VCaP (cell line): Measurements from ENCODE around the gene NALF2.

Experiments used
- H3K27ac ChIP-seq: fragments of 450-650 bp; 2 replicates; pipeline ENCODE4 v1.5.1; 2017
- CTCF ChIP-seq: fragments of 450-650 bp; conservative IDR thresholded peaks from 2 replicates; pipeline ENCODE4 v1.5.1; 2017; ENCODE audit warnings: mild to moderate bottlenecking, moderate library complexity

Gene NALF2

DNA sequence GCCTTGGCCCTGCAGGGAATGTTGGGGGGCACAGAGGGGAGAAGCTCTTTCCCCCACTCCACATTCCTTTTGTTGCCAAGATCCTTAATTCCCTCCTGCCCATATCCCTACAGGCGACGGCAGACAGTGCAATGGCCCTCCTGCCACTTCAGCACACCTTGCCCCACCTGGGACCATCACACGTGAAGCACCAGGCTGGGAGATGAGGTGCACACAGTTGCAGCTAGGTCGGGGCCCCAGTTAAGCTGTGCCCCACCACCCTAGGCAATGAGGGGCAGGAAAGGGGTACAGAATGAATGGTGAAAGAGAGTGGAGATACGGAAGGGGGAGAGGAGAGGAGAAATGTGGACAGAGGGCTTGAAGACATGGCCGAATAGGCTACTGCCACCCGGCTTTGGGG lies 26.2 kb downstream of the NALF2 start:
- TF ChIP-seq CTCF: no peak
- no peak overlapping the region for H3K27ac ChIP-seq

DNA sequence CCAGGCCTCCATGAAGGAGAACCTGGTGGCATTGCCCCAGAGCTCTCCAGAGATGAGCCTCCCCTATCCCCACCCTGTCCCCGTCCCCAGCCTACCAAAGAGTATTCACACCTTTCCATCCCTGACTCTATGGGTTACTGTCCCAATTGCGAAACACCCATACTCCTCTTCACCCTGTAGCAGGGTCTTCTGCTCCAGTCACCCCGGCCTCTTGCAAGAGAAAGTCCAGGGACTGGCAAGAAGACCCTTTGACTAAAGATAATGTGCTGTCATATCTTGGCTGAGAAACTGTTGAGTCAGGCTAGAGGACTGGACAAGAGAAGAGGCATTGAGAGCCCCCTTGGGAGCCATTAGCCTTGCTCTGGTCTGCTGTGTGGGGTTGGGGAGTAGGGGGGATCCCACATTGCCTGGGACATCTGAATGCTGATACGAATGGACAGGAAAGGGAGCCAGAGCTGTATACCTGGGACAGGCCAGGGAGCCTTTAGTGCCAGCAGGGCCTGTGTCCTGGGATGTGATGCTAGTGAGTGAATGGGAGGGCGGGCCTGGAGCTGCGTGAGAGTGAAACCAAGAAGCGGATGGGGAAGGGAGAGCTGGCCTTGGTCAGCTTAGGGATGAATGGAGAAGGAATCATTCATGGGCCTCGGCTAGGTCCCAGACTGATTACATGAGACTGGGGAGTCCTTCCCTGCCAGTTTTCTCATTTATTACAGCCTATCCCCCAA lies 27.1 kb downstream of the NALF2 start:
- no peak for TF ChIP-seq CTCF

GRCh38 chrX:69535661-69536060 lies 31.5 kb downstream of the NALF2 start:
- TF ChIP-seq CTCF: no peak
- H3K27ac ChIP-seq: no peak overlapping the region

More for the DNA sequence above, 27.1 kb downstream of the NALF2 start:
- H3K27ac ChIP-seq: no peak overlapping the region

DNA sequence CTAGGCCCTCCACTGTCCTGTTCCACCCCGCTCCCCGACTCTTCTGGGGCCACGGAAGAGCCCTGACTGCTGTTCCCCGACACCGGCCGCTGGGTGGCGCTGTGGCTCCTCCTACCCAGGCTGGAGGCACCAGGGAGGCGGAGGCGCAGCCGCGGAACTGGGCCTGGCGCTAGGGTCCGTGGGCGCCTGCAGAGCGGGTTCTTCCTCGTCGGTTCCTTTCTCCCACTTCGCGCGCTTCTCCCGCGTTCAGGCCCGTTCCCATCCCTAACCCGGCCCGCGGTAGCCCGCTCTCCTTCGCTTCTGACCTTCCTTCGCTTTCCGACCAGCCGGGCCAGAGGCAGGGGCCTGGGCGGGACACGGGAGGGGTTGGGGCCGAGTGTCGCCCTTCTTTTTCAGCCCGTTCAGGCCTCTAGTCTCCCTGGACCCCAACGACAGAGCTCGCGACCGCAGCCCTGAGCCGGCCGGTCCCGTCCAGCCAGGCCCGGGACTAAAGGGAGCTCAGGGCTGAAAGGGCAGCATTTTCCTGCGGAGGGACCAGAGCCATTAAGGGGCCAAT lies 34.3 kb downstream of the NALF2 start:
- H3K27ac ChIP-seq: peak overlapping the region; percentile 56; the same call in 1 of the 2 replicates
- TF ChIP-seq CTCF: peak; percentile 84

DNA sequence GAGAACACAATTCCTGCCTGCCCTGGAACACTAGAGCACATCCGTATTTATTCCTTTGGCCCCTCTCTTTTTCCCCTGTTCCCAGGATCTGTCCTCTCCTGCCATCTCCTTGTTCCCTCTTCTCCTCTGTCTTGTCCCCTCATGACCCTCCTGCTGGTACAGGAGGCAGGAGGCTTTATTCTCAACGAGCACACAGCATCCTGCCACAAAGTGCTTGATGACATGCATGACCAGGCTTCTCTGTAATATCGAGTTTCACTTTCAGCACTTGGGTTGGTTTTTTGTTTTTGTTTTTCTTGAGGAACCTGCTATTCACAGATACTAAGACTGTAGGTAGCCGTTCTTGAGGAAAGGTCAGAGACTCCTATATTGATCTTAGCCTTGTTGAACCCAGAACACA lies 35.3 kb downstream of the NALF2 start:
- TF ChIP-seq CTCF: no peak
- H3K27ac ChIP-seq: no peak overlapping the region

DNA sequence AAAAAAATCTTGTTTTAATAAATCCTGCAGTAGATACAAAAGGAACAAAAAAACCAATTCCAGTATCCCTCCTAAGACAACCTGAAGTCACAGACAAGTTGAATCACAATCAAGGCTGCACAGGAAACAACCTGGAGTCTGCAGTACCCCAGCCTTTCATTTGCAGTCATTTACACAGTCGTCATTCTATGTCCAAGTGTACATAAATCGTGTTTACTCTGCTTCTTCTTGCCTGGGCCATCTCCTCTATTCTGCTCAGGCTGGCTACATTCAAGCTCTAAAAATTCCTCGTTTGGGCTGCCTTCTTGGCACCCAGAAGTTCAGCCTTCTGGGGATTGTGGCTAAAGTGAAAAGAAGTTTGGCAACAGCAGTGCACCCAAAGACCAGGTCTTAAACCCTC lies 37.8 kb downstream of the NALF2 start:
- TF ChIP-seq CTCF: no peak
- no peak overlapping the region for H3K27ac ChIP-seq

- no peak for TF ChIP-seq CTCF
Measured at GRCh38 chrX:69543572-69543971, 39.4 kb downstream of the NALF2 start.

More at GRCh38 chrX:69543572-69543971, 39.4 kb downstream of the NALF2 start:
- H3K27ac ChIP-seq: no peak overlapping the region
